GM18873 (cell line): Measurements from ENCODE around the gene PEX7.
"Not testable (repeated sequence)": the region's sequence is repeated elsewhere in the genome, so short reads cannot be mapped to it uniquely, and the experiment has no call there.

Source experiments
- ATAC-seq: cut with Tn5 transposase; IDR thresholded peaks from one replicate; pipeline ENCODE4 v1.9.1; 2021; ENCODE audit warnings: mild to moderate bottlenecking, moderate library complexity, moderate number of reproducible peaks; ENCODE audit not compliant: unreplicated experiment, low FRiP score

PEX7 gene

DNA sequence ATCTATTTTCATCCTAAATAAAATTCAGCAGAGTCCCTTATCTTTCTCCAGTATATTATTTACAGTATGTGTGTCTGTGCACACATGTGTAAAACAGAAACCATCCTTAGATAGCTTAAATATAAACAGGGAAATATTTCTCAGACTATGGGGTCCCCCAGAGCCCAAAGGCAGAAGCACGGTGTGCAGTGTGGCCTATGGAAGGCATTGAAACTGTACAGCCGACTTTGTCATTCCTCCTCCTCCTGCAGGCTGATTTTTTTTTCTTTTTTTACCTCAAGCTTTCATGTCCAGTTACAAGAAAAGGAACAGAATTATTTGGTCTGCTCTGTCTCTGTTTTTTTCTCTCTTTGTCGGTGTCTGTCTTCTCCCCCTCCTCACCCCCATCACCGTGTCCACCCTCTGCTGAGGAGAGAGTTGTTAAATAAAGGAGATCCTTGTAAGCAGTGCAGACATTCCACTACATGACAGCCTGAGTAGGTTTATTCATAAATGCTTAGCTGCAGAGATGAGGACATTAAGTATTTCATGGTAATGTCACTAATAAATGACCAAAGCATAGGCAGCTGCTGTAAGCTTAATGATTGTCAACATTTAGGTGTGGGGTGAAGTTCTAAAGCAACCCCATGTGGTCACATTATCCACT is 67.9 kb downstream of the PEX7 start:
- ATAC-seq, result no peak

DNA sequence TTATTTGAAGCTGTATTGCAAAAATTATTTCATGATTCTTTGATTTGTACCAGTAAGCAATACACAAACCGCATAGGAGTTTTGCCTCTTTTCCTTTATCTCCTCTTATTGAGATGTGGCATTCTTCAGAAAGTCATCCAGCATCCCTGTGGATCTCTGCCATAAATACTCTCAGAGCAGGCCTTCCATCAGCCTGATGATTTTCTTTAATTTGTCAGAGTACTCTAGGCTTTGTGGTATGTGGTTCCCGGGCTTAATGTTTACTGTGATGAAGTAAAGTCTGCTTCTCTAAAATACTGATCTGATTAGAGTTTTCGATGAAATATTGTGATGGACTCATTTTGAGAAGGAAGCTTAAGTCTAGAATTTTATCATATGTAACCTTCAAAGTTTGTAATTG is 68.6 kb downstream of the PEX7 start:
- no peak for ATAC-seq

DNA sequence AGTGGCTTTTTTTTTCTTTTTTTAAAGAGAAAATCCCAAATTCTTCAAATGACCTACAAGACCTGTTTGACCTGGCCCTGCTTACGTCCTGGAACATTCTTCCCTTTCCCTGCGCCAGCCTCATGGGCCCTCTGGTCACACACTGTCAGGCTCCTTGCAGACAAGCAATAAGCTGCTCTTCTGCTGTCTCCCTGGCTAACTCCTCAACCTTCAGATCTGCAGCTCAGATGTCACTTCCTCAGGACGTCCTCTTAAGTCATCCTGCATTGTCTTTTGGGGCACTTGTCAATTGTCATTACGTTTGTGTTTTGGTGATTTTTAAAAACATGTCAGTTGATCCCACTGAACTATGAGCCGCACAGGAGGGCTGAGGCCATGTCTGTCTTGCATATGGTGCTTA is 70.8 kb downstream of the PEX7 start:
- ATAC-seq, result no peak

DNA sequence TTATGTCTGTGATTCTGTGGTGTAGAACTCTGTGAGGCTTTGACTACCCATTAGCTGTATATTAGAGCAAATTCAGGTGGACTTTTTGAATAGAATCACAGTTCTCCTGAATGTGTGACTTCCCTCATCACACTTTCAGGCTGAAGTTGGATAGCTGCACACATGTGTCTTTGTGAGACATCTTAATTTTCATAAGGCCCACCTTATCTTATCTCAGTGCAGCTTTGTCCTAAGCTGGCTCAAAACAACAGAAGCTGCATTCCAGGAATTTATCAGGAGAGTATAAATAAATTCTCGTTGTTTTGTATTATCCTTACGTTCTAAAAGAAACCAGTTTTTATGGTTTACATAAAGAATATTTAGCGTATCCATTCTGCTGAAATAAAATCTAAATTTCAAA is 73.5 kb downstream of the PEX7 start:
- ATAC-seq, result no peak

DNA sequence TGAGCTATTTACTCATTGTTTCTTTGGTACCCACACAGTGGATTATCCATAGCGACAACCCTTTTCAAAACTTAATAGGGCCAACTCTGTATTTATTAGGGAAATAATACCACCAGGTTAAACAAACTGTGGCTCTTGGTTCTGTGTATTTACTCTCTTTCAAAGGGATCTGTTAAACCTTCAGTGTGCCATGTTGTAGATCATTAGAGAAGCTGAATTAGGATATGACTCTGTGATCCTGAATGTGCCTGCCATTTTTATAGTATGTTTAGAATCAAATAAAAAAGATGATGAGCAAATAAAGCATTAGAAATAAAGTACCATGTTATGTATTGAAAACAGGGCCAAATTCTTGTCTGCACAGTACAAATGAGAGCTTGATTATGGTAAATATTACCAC is 74.7 kb downstream of the PEX7 start:
- ATAC-seq, result no peak

DNA sequence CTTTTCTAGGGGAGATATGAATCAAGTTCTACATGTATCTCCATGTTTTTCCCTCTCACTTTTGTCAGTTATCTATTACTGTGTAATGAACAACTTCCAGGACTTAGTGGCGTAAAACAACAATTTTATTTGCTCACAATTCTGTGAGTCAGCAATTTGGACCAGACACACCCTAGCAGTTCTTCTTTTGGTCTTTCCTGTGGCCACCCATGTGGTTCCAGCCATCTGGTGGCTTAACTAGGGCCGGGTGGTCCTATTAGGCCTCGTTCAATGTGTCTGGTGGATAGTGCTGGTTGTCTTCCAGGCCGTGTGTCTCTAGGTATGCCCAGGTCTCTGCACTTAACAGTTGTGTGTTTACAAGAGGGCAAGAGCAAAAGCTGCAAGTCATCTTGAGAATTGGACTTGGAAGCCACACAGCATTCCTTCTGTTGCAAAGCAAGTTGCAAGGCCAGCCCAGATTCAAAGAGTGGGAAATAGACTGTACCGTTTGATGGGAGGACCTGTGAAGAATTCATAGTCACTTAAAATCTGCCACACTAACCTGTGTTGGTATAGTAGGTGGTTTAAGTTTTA is 78.9 kb downstream of the PEX7 start:
- ATAC-seq, result no peak

DNA sequence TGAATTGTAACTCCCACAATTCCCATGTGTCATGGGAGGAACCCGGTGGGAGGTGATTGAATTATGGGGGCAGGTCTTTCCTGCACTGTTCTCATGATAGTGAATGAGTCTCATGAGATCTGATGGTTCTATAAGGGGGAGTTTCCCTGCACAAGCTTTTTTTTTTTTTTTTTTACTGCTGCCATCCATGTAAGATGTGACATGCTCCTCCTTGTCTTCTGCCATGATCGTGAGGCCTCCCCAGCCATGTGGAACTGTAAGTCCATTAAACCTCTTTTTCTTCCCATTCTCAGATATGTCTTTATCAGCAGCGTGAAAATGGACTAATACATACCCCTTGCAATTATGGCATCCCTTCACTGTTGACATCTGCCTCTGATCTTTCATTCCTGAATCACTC is 82.1 kb downstream of the PEX7 start:
- ATAC-seq, result not testable (repeated sequence)

GRCh38 chr6:136914947-136915346 is 92.6 kb downstream of the PEX7 start:
- no peak for ATAC-seq

- no peak for ATAC-seq
Observed at GRCh38 chr6:136918706-136919105, 96.3 kb downstream of the PEX7 start.

DNA sequence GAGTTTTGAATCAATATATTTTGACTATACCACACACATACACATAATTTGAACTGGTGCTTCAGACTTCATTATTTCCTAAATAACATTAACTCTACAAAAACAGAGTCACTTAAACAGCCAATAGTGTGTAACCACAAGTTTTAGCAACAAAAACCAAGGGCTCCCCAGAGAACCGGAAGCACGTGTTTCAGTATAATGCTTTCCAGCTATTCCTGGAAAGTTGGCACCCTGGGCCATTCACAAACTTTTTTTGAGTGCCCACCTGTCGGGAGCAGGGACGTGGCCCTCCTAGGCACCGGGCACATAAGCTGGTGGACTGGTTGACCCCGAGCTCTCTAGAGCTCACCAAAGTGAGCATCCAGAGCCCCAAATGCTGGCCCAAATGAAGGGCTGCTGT is 97.8 kb downstream of the PEX7 start:
- no peak for ATAC-seq

DNA sequence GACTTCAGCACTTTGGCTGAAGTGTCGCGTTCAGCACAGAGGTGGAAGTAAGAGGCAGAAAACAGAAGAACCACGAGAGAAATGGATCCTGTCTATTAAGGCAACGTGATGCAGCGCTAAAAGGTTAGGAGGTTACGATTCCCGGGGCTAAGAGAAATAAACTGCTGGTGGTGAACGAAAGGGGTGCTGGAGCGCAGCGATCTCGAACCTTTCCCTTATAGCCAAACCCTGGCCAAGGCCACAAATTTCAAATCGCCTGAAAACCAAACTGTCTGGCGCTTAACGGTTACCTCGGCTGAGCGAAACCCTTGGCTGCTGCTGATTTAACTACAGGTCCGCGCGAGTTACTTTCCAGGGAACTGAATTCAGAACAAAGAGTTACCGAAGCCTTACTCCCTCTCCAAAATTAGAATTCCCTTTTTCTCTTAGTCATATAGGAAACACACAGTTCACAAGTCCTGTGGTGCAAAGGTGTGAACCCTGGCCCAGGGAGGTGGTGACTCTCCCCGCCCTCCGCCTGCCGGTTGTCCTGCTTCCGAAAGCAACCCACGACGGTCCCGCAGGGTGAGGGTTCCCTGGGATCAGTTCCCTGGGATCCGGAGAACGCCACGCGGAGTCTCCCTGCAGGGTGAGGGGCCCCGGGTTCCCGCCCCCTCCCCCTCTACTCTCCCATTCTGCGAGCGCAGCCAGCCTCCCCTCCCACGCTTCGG is 98.4 kb downstream of the PEX7 start:
- ATAC-seq, result no peak

GRCh38 chr6:136921381-136921935 is 99.1 kb downstream of the PEX7 start:
- ATAC-seq, result no peak

- no peak for ATAC-seq
Observed at GRCh38 chr6:136921936-136922684, 99.7 kb downstream of the PEX7 start, which contains the start of gene SLC35D3. SLC35D3 (plus strand) TSS chr6:136922301; CDS start chr6:136922429, 128 bp downstream.

DNA sequence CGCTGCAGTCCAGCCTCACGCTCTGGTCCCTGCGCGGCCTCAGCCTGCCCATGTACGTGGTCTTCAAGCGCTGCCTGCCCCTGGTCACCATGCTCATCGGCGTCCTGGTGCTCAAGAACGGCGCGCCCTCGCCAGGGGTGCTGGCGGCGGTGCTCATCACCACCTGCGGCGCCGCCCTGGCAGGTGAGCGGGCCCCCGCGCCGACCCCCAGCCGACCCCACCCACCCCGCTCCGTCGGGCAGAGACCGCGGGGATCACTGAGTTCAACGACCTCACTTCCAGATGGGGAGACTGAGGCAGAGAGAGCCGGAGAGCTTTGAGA is 100.3 kb downstream of the PEX7 start:
- ATAC-seq, result no peak

DNA sequence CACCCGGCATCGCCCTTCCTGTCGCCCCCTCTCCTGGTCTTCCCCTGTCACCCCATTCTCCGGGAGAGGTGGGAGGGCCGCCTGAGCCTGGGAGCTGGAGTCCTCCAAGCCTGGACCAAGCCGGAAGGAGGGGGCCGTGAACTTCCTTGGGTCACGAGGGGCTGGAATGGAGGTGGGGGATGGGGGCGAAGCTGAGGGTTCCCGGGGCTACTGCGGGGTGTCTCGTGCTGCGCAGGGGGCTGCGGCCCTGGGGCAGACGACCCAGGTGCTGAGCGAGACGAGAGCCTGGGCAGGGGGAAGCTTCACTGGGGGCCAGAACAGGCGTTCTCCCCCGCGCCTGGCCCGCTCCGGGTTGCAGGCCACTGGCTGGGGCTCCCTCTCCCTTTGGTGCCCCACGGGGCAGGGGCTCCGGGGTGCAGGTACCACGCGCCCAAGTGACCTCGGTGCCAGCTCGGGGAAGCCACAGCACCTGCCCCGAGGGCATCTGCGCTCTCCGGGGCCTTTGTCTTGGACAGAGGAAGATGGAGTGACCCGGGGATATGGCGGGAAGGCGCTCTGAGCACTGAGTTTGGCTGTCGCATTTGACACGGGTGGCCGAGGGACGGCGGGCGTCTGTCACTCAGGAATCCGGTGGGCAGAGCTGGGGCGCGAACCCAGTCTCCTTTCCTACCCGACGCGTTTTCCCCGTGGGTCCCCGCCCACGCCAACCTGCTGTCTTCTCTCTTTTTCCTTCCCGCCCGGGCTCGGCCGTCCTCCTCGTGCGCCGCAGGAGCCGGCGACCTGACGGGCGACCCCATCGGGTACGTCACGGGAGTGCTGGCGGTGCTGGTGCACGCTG is 100.9 kb downstream of the PEX7 start:
- no peak for ATAC-seq

DNA sequence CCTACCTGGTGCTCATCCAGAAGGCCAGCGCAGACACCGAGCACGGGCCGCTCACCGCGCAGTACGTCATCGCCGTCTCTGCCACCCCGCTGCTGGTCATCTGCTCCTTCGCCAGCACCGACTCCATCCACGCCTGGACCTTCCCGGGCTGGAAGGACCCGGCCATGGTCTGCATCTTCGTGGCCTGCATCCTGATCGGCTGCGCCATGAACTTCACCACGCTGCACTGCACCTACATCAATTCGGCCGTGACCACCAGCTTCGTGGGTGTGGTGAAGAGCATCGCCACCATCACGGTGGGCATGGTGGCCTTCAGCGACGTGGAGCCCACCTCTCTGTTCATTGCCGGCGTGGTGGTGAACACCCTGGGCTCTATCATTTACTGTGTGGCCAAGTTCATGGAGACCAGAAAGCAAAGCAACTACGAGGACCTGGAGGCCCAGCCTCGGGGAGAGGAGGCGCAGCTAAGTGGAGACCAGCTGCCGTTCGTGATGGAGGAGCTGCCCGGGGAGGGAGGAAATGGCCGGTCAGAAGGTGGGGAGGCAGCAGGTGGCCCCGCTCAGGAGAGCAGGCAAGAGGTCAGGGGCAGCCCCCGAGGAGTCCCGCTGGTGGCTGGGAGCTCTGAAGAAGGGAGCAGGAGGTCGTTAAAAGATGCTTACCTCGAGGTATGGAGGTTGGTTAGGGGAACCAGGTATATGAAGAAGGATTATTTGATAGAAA is 101.7 kb downstream of the PEX7 start:
- no peak for ATAC-seq

DNA sequence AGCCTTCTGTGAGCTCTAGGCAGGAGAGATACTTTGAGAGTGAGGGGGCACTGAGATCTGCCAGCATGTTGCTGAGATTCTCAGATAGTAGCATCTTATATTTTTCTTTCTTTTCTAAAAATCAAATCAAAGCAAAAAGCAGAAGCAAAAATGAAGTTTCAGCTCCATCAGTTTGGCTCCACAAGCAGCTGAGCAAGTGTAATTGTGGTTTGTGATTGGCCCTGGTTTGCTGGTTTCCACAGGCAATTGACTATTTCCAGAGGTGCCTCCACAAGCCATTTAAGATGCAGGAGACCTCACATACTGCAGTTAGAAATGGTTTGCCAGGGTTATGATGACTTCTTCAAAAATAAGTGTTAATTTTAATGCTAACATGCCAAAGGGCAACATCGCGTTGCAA is 104.0 kb downstream of the PEX7 start:
- no peak for ATAC-seq

DNA sequence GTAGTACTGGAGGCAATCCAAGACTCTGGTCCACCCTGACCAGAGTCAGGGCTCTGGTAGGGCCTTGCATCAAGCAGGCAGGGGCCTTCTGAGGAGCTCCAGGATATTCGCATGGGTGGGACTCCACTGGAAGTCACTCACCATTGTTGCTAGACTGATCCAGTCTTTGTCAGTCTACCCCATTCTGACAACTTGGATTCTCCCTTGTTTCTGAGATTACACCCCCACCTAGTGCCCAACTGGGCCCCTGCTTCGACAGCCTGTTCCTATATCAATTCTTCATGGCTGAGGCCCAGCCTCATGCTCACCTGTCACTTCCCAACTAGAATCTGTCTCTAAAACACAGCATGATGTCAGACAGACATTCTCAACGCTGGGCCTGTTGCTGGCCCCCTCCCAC is 104.9 kb downstream of the PEX7 start:
- ATAC-seq, result no peak

- no peak for ATAC-seq
Observed at GRCh38 chr6:136930528-136930927, 108.1 kb downstream of the PEX7 start.

GRCh38 chr6:136932599-136932998 is 110.2 kb downstream of the PEX7 start:
- no peak for ATAC-seq
